ENCODE data around the gene TNS3.
"Not testable (repeated sequence)": the region's sequence is repeated elsewhere in the genome, so short reads cannot be mapped to it uniquely, and the experiment has no call there.

The TNS3 gene

DNA sequence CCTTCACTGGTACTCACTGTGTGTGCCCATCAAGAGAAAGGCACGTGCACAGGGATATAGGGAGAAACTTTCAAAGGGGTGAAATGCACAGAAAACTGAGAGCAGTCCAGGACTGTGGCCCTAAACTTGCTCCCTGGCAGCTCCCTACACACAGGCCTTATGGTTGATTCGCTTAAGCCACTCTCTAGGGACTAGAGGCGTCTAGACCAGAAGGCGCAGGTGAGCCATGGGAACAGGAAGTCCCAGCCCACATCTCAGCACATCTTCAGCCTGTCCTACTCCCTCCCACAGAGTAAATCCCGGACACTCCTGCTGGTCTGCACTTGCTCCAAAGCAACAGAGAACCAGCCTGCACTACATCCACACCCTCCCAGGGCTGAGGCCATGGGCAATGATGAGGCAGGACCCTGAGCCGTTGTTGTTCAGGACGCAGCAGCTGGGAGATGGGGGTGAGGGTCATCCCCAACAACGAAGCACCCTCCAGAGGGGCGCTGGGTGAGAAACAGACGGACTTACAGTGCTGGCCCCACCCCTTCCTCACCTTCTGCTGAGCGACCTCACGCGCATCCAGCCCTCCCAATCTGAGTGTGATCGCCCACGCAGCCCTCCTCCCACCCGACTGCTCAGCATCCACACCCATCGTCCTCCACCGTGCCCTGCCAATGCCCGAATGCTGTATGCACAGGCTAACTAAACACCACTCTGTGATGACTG is 109.3 kb downstream of the TNS3 start:
- peaks cover 0 to 6% (median 0%) of the 10 kb centered on the region in 11 experiments; a peak in 1 of 22 replicates for H3K9me3 ChIP-seq (replicated peaks in 1 of 11)
- peaks cover 0 to 99% (median 0%) of the 10 kb centered on the region in 11 experiments; a peak in 6 of 22 replicates for H4K20me1 ChIP-seq
- TF ChIP-seq Cebpa-rat (IDR thresholded peaks at IDR 0.05), result no peak
- H3K27ac ChIP-seq, result peak overlapping the region in 7 of 11 experiments; percentile 0 to 90 (median 21); a peak in 9 of 22 replicates
- peaks cover 57 to 100% (median 67%) of the 10 kb centered on the region in 10 experiments for H3K4me1 ChIP-seq
- no peaks in the 10 kb centered on the region for H3K27me3 ChIP-seq
- H3K9ac ChIP-seq, result no peak overlapping the region
- peaks cover 0 to 92% (median 16%) of the 10 kb centered on the region in 11 experiments; a peak in 13 of 22 replicates for H3K36me3 ChIP-seq
- H3K4me3 ChIP-seq, result no peak overlapping the region
- H3K4me2 ChIP-seq, result peak overlapping the region in 9 of 11 experiments; percentile 1 to 99 (median 31); a peak in 11 of 22 replicates

DNA sequence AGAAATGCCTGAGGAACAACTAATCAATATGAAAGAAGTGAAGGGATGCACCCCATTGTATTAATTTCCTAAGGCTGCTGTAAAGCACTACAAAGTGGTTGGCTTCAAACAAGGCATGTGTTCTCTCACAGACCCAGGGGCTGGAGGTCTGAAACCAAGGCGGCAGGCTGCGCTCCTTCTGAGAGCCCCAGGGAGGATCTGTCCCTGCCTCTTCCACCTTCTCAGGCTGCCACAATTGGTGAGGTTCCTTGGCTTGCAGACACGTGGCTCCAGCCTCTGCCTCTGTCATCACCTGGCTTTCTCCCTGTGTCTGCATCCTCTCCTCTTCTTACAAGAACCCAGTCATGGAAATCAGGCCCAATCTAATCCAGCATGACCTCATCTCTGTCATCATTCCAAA is 110.1 kb downstream of the TNS3 start:
- Histone ChIP-seq H3K27ac (peak overlapping the region in 4 of 11 experiments; percentile 16 to 46 (median 34); a peak in 5 of 22 replicates), H3K4me1 (peaks cover 50 to 100% (median 61%) of the 10 kb centered on the region in 10 experiments), H3K4me2 (peak overlapping the region in 4 of 11 experiments; percentile 5 to 36 (median 10); a peak in 2 of 22 replicates), H3K9me3 (replicated peaks in 1 of 11) (peaks cover 0 to 6% (median 0%) of the 10 kb centered on the region in 11 experiments; a peak in 1 of 22 replicates), H3K27me3 (no peaks in the 10 kb centered on the region), H3K36me3 (peaks cover 0 to 92% (median 16%) of the 10 kb centered on the region in 11 experiments; a peak in 13 of 22 replicates), H3K9ac (no peak overlapping the region), H3K4me3 (no peak overlapping the region), H4K20me1 (peaks cover 0 to 99% (median 0%) of the 10 kb centered on the region in 11 experiments; a peak in 6 of 22 replicates)
- no peak for TF ChIP-seq Cebpa-rat (IDR thresholded peaks at IDR 0.05)

DNA sequence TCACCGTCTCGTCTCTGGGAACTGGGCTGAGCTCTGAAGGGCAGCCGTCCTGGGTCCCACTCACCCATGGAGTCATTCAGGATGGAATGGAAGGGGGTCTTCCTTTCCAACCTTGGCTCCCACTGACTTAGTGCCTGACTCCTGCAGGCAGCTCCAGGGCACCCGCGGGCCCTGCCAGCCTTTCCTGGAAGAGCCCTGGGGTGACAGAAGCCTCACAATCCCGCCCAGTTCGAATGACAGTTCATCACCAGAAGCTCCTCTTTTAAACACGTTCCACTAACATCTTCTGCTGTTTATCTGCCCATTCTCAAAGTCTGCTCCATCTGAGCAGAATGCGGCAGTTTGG is 110.6 kb downstream of the TNS3 start:
- Histone ChIP-seq H3K27ac (peak overlapping the region in 7 of 11 experiments; percentile 9 to 46 (median 25); a peak in 7 of 22 replicates), H3K27me3 (no peaks in the 10 kb centered on the region), H4K20me1 (peaks cover 0 to 99% (median 0%) of the 10 kb centered on the region in 11 experiments; a peak in 6 of 22 replicates), H3K4me1 (peaks cover 45 to 100% (median 58%) of the 10 kb centered on the region in 10 experiments), H3K9ac (no peak overlapping the region), H3K36me3 (peaks cover 0 to 87% (median 16%) of the 10 kb centered on the region in 11 experiments; a peak in 13 of 22 replicates), H3K9me3 (replicated peaks in 1 of 11) (peaks cover 0 to 6% (median 0%) of the 10 kb centered on the region in 11 experiments; a peak in 1 of 22 replicates), H3K4me3 (no peak overlapping the region), H3K4me2 (peak overlapping the region in 8 of 11 experiments; percentile 6 to 31 (median 12); a peak in 6 of 22 replicates)
- TF ChIP-seq Cebpa-rat (IDR thresholded peaks at IDR 0.05), result no peak

DNA sequence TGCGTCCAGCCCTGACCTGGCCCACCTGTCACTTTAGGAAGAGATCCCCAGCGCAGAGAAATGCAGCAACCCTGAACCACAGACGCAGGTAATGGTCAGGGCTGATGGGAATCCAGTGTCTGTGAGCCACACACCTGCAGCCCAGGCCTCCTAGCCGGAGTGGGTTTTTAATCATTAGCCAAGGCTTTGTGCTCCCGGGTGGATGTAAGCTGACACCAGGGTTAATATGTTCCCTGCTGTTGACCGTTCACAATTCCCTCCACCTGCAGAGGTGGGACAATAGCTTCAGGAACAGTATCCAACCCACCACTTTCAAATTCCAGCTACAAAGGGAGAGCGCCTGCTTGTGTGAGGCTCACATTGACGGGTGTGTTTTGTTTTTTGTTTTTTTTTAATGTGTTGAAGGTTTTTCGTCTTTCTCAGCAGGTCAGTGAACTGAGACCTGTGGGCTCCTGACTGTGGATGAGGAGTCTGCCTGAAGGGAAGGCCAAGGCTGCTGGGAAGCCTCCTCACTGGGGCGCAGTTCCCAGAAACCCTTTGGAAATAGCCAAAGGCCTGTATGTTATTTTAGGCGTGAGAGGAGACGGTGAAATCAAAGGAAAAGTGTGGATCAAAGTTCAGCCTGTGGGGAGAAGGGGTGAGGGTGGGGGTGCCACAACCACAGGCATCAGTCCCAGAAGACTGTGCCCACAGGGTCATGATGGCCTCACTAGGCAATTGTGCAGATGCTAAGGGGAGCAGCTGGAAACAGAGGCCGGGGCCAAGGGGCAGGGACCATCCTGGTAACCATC is 111.1 kb downstream of the TNS3 start:
- Histone ChIP-seq H3K9me3 (replicated peaks in 1 of 11) (peaks cover 0 to 6% (median 0%) of the 10 kb centered on the region in 11 experiments; a peak in 1 of 22 replicates), H3K4me2 (peak overlapping the region in 8 of 11 experiments; percentile 6 to 31 (median 18); a peak in 6 of 22 replicates), H3K4me3 (no peak overlapping the region), H4K20me1 (peaks cover 0 to 99% (median 0%) of the 10 kb centered on the region in 11 experiments; a peak in 6 of 22 replicates), H3K36me3 (peaks cover 0 to 82% (median 16%) of the 10 kb centered on the region in 11 experiments; a peak in 13 of 22 replicates), H3K9ac (no peak overlapping the region; a peak in 1 of 22 replicates), H3K27ac (peak overlapping the region in 4 of 11 experiments; percentile 9 to 46 (median 21); a peak in 6 of 22 replicates), H3K4me1 (peaks cover 39 to 100% (median 52%) of the 10 kb centered on the region in 10 experiments), H3K27me3 (no peaks in the 10 kb centered on the region)
- no peak for TF ChIP-seq Cebpa-rat (IDR thresholded peaks at IDR 0.05)

DNA sequence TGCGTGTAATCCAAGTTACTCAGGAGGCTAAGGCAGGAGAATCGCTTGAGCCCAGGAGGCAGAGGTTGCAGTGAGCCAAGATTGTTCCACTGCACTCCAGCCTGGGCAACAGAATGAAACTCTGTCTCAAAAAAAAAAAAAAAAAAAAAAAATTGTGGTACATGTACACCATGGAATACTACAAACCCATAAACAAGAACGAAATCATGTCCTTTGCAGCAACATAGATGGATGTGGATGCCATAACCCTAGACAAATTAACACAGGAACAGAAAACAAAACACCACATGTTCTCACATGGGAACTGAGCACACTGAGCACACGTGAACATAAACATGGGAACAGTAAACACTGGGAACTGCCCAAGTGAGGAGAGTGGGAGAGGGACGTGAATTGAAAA is 112.1 kb downstream of the TNS3 start:
- peaks cover 30 to 100% (median 43%) of the 10 kb centered on the region in 10 experiments for H3K4me1 ChIP-seq

DNA sequence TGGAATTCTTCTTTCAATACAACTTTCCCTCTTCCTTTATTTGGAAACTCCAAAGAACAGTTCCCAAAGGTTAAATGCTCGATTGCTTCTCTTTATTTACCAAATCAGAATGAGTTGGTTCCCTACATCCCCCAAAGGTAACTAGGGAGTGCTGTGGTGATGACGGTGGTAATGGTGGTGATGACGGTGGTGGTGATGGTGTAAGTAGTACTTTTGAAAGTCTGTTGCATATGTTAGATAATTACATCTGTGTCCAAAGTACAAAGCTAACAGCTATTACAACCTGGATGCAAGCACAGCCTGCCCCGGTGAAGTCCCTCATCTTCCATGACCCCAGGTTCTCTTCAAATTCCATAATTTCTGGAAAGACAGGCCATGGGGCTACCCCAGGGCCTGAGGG is 115.1 kb downstream of the TNS3 start:
- Histone ChIP-seq H3K36me3 (peaks cover 0 to 88% (median 16%) of the 10 kb centered on the region in 11 experiments; a peak in 13 of 22 replicates), H3K9ac (peak overlapping the region in 2 of 11 experiments; percentile 57 to 76; a peak in 5 of 22 replicates), H3K27me3 (no peaks in the 10 kb centered on the region), H3K27ac (peak overlapping the region in 3 of 11 experiments; percentile 71 to 85 (median 85); a peak in 6 of 22 replicates), H3K4me3 (no peak overlapping the region), H4K20me1 (peaks cover 0 to 99% (median 5%) of the 10 kb centered on the region in 11 experiments; a peak in 8 of 22 replicates), H3K9me3 (replicated peaks in 1 of 11) (peaks cover 0 to 6% (median 0%) of the 10 kb centered on the region in 11 experiments; a peak in 1 of 22 replicates), H3K4me1 (peaks cover under 1 to 100% (median 14%) of the 10 kb centered on the region in 10 experiments; a peak in 15 of 20 replicates), H3K4me2 (peak overlapping the region in 4 of 11 experiments; percentile 4 to 86 (median 46); a peak in 6 of 22 replicates)
- no peak for TF ChIP-seq Cebpa-rat (IDR thresholded peaks at IDR 0.05)

More for the DNA sequence above, 112.1 kb downstream of the TNS3 start:
- H4K20me1 ChIP-seq, result peaks cover 0 to 98% (median 0%) of the 10 kb centered on the region in 11 experiments; a peak in 6 of 22 replicates
- H3K4me2 ChIP-seq, result peak overlapping the region in 1 of 11 experiments; percentile 86; a peak in 1 of 22 replicates
- not testable (repeated sequence) for H3K27ac ChIP-seq; H3K4me3 ChIP-seq; H3K9me3 ChIP-seq (replicated peaks in 1 of 11); H3K27me3 ChIP-seq; H3K9ac ChIP-seq
- peaks cover 0 to 87% (median 16%) of the 10 kb centered on the region in 11 experiments; a peak in 13 of 22 replicates for H3K36me3 ChIP-seq

DNA sequence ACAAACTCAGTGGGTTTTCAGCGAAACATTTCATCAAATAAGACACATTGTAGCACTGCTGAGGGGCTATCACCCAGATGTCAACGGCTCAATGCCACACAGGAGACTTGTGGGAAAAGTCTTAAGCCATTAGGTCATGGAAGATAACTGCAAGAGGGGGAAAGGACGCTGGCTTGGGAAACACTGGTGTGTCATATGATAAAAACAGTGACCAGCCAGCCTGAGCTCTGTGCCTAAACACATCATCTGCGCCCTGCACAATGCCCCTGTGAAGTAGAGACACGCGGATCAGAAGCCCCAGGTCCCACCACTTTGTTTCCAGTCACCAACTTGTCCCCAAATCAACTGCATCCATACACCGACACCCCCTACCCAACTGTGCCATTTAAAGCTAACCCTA is 116.7 kb downstream of the TNS3 start:
- Histone ChIP-seq H3K36me3 (peaks cover 0 to 88% (median 7%) of the 10 kb centered on the region in 11 experiments; a peak in 11 of 22 replicates), H3K4me3 (no peak overlapping the region), H3K9ac (peak overlapping the region in 1 of 11 experiments; percentile 76; a peak in 1 of 22 replicates), H3K9me3 (replicated peaks in 1 of 11) (peaks cover 0 to 6% (median 0%) of the 10 kb centered on the region in 11 experiments; a peak in 1 of 22 replicates), H3K27me3 (no peaks in the 10 kb centered on the region), H3K4me2 (peak overlapping the region in 3 of 11 experiments; percentile 7 to 86 (median 68); a peak in 6 of 22 replicates), H4K20me1 (peaks cover 0 to 99% (median 5%) of the 10 kb centered on the region in 11 experiments; a peak in 8 of 22 replicates), H3K27ac (peak overlapping the region in 3 of 11 experiments; percentile 71 to 85 (median 85); a peak in 5 of 22 replicates), H3K4me1 (peaks cover 0 to 100% (median 0%) of the 10 kb centered on the region in 10 experiments; a peak in 6 of 20 replicates)
- no peak for TF ChIP-seq Cebpa-rat (IDR thresholded peaks at IDR 0.05)

DNA sequence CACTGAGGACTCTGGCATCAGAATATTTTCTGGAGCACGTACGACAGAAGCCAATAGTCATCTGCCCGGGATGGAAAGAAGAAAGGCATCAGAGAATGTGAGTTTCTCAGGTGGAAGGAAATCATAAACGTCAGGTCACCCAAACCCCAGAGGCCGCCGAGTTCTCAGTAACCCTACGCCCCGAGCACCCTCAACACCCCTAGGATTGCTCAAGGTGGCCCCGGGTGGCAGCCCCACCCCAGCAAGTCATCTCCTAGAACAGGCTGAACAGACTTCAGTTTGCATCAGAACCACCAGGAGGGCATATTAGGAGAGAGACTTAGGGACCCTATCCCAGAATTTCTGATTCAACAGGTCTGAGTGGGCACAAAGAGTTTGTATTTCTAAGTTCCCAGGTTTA is 117.6 kb downstream of the TNS3 start:
- no peak for TF ChIP-seq Cebpa-rat (IDR thresholded peaks at IDR 0.05)
- peaks cover 0 to 87% (median 0%) of the 10 kb centered on the region in 11 experiments; a peak in 9 of 22 replicates for H3K36me3 ChIP-seq
- H3K4me3 ChIP-seq, result no peak overlapping the region
- H3K27me3 ChIP-seq, result no peaks in the 10 kb centered on the region
- H3K4me1 ChIP-seq, result peaks cover 0 to 100% (median 0%) of the 10 kb centered on the region in 10 experiments; a peak in 6 of 20 replicates
- no peaks in the 10 kb centered on the region for H3K9me3 ChIP-seq (replicated peaks in 1 of 11)
- H3K27ac ChIP-seq, result no peak overlapping the region; a peak in 1 of 22 replicates
- peak overlapping the region in 2 of 11 experiments; percentile 68 to 86; a peak in 5 of 22 replicates for H3K4me2 ChIP-seq
- peaks cover 0 to 99% (median 5%) of the 10 kb centered on the region in 11 experiments; a peak in 8 of 22 replicates for H4K20me1 ChIP-seq
- H3K9ac ChIP-seq, result peak overlapping the region in 1 of 11 experiments; percentile 21; a peak in 1 of 22 replicates
